ENCODE measurements around the gene ZFYVE28.

- no peak for TF ChIP-seq EZH2phosphoT487 (IDR thresholded peaks at IDR 0.05; ENCODE audit: insufficient read depth, low read depth)
- no peak for TF ChIP-seq EZH2 (IDR thresholded peaks at IDR 0.05; ENCODE audit: insufficient read depth, poor library complexity, severe bottlenecking)
Observed at GRCh38 chr4:2252530-2253091, 165.8 kb downstream of the ZFYVE28 start.
